Naive thymus-derived CD4-positive, alpha-beta T cell (primary cell): ENCODE measurements around the gene RNASEL. TPM values are rescaled to one million over a fixed set of nuclear protein-coding genes. Genes with fewer than 3 reads are reported as not detected.

Experiments
- ATAC-seq: fragments of 150-1000 bp; cut with Tn5 transposase; 2 replicates; pipeline ENCODE4 v1.10.0; 2021; ENCODE audit warnings: mild to moderate bottlenecking, moderate library complexity
- CTCF ChIA-PET: fragments of 350-600 bp; sonication (Branson Sonifier 250); formaldehyde crosslinking; loops from one replicate; lab custom pipeline; 2021; ENCODE audit warnings: antibody characterized with exemption; lab: Charles Lee
- POLR2A ChIA-PET: fragments of 350-600 bp; sonication (Branson Sonifier 250); formaldehyde crosslinking; loops from one replicate; lab custom pipeline; 2021; ENCODE audit warnings: antibody characterized with exemption, inconsistent platforms; lab: Charles Lee
- DNase-seq, 9 donors: peaks; one replicate each; pipeline versions ENCODE4 v3.0.0 to v3.0.0-alpha.2; 2020 to 2022; ENCODE audit warnings: mixed read lengths in 1 of 9
- H3K27ac ChIP-seq: one replicate; pipeline ENCODE4 v1.7.0; 2013; ENCODE audit warnings: mild to moderate bottlenecking, low read depth, low read length, moderate library complexity
- H3K27me3 ChIP-seq, 2 donors: one replicate each; pipeline ENCODE4 v1.7.0; 2013; ENCODE audit warnings: low read length in 2 of 2, mild to moderate bottlenecking in 2 of 2, moderate library complexity in 2 of 2; ENCODE audit not compliant: control insufficient read depth in 2 of 2, insufficient read depth in 2 of 2
- H3K36me3 ChIP-seq, 3 experiments: 1 replicate in 2 of 3; 2 replicates in 1 of 3; pipeline ENCODE4 v1.7.0; 2013; ENCODE audit warnings: low read length in 3 of 3, mild to moderate bottlenecking in 3 of 3, moderate library complexity in 1 of 3; ENCODE audit not compliant: insufficient read depth in 3 of 3, control insufficient read depth in 2 of 3
- H3K4me1 ChIP-seq, 2 donors: one replicate each; pipeline ENCODE4 v1.7.0; 2013; ENCODE audit warnings: low read length in 2 of 2, mild to moderate bottlenecking in 2 of 2, moderate library complexity in 1 of 2; ENCODE audit not compliant: control insufficient read depth in 2 of 2, insufficient read depth in 2 of 2
- H3K4me3 ChIP-seq: 2 replicates; pipeline ENCODE4 v1.7.0; 2013; ENCODE audit warnings: mild to moderate bottlenecking, low read length
- H3K9me3 ChIP-seq, 3 experiments: 1 replicate in 2 of 3; 2 replicates in 1 of 3; pipeline ENCODE4 v1.7.0; 2013; ENCODE audit warnings: low read length in 3 of 3; ENCODE audit not compliant: control insufficient read depth in 2 of 3
- H3K27ac Mint-ChIP-seq, 9 donors: one replicate each; pipeline ENCODE4 v1.8.0; 2020 to 2022; ENCODE audit warnings: mixed read lengths in 9 of 9, mild to moderate bottlenecking in 8 of 9, moderate library complexity in 5 of 9, inconsistent platforms in 2 of 9
- H3K27me3 Mint-ChIP-seq, 5 donors: one replicate each; pipeline ENCODE4 v1.8.0; 2021 to 2022; ENCODE audit warnings: mixed read lengths in 5 of 5, mild to moderate bottlenecking in 1 of 5
- H3K36me3 Mint-ChIP-seq, 5 donors: one replicate each; pipeline ENCODE4 v1.8.0; 2020 to 2022; ENCODE audit warnings: mixed read lengths in 5 of 5, mild to moderate bottlenecking in 3 of 5, inconsistent platforms in 1 of 5
- H3K4me1 Mint-ChIP-seq, 7 donors: one replicate each; pipeline ENCODE4 v1.8.0; 2020 to 2022; ENCODE audit warnings: mixed read lengths in 7 of 7, mild to moderate bottlenecking in 3 of 7, inconsistent platforms in 1 of 7
- H3K4me3 Mint-ChIP-seq, 10 donors: one replicate each; pipeline ENCODE4 v1.8.0; 2020 to 2022; ENCODE audit warnings: mild to moderate bottlenecking in 10 of 10, mixed read lengths in 10 of 10, moderate library complexity in 6 of 10, inconsistent platforms in 2 of 10
- H3K9me3 Mint-ChIP-seq, 11 donors: one replicate each; pipeline ENCODE4 v1.8.0; 2020 to 2022; ENCODE audit warnings: mixed read lengths in 11 of 11, mild to moderate bottlenecking in 4 of 11, inconsistent platforms in 1 of 11, moderate library complexity in 1 of 11
- intact Hi-C, 2 donors: fragments of 100-400 bp; cut with micrococcal nuclease; formaldehyde crosslinking; loops; one replicate each; pipeline ENCODE4 v1.15.1; 2023
- polyA plus RNA-seq, 2 donors: library from polyadenylated mRNA; unstranded; fragments of 300-500 nt; fragmentation: Illumina TruSeq; gene quantifications; one replicate each; pipeline ENCODE4 v1.2.3, GENCODE V29; 2021
- total RNA-seq, 6 experiments: library from RNA in 5 of 6; stranded (reverse) in 5 of 6; gene quantifications; 1 replicate in 5 of 6; 2 replicates in 1 of 6; pipeline ENCODE4 v1.2.3 and lab custom pipeline; 2021 to 2026

RNASEL gene, protein sequence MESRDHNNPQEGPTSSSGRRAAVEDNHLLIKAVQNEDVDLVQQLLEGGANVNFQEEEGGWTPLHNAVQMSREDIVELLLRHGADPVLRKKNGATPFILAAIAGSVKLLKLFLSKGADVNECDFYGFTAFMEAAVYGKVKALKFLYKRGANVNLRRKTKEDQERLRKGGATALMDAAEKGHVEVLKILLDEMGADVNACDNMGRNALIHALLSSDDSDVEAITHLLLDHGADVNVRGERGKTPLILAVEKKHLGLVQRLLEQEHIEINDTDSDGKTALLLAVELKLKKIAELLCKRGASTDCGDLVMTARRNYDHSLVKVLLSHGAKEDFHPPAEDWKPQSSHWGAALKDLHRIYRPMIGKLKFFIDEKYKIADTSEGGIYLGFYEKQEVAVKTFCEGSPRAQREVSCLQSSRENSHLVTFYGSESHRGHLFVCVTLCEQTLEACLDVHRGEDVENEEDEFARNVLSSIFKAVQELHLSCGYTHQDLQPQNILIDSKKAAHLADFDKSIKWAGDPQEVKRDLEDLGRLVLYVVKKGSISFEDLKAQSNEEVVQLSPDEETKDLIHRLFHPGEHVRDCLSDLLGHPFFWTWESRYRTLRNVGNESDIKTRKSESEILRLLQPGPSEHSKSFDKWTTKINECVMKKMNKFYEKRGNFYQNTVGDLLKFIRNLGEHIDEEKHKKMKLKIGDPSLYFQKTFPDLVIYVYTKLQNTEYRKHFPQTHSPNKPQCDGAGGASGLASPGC
- total RNA-seq (10 to 100 TPM in 3 of 5 experiments, 1 to 10 TPM in 2; 5.7 to 34.9 (median 12.1) TPM), polyA plus RNA-seq (10 to 100 TPM in 1 of 2 donors, 1 to 10 TPM in 1; 8.2 to 15.1 TPM), total RNA-seq (lab: John Stamatoyannopoulos, UW) (47.8 reads per million, percentile 70 among the genes with 10 or more reads in this experiment)

DNA sequence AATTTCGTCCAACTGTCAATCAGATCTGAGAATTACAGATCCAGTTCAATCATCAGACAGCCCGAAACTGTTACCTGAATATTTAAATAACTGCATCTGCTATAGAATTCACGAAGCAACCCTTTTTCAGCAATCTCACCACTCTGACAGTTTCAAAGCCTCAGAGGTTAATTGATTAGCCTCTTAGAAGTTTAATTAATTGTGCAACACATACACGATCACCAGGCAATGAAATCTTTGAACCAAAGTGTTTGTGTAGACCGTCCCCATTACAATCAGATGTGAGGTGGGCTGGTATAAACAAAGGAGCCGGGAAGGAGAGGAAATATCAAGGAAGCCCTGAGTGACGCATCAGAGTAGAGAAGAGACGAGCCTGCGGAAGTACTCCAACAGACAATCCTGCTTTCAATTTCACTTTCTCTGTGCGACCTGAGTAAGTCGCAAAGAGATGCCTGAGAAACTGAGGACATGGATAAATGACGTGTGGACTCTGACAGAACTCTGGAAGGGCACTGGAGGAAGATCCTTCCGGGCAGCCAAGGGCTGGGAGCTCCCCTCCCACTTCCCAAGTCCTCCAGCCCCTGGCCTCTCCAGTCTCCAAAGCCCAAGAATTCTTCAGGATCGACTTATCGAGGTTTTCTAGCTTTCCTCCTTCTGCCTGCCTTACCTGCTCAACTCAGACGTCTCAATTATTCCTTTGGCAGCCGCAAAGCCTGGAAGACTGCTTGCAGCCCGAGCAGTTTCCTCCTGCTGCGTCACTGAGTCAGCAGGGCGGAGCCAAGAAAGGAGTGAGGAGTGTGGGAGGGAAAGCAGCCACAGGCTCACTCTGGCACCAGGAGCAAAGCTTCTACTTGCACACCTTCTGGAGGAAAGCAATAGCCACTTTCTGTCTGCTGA lies at the start of gene RNASEL:
Gene RNASEL (minus strand): TSS at position 757 of the 897 bp plus-strand sequence. CDS start 2,450 bp downstream, outside the sequence.
- H3K4me1 Mint-ChIP-seq = peaks cover 32 to 60% (median 52%) of the 10 kb centered on the region in 7 donors
- intact Hi-C loops = loop anchor here (1.0 to 5.0 kb wide), 9 partner anchors 16 to 1566 kb away; partner anchors contain the start of genes DHX9 (in 2 of the 2), GLUL (in 2 of the 2), NPL (in 2 of the 2) and RGS16 (in 2 of the 2)
- POLR2A ChIA-PET = interaction anchor here (0.6 to 3.0 kb wide), 18 partner anchors 8 to 1429 kb away, joined by 3 to 32 read pairs (median 4); partner anchors contain the start of genes DHX9, NPL and RGS16
- peak within 1 kb of the TSS; percentile 93 to 99 (median 98) for H3K4me3 Mint-ChIP-seq
- peaks cover 10 to 30% (median 22%) of the 10 kb centered on the region in 5 donors for H3K36me3 Mint-ChIP-seq
- Histone ChIP-seq H3K9me3 (no peaks in the 10 kb centered on the region), H3K27me3 (no peaks in the 10 kb centered on the region), H3K4me3 (peak within 1 kb of the TSS; percentile 92), H3K4me1 (peaks cover 24 to 27% of the 10 kb centered on the region in 2 donors), H3K27ac (peak within 1 kb of the TSS; percentile 97), H3K36me3 (peaks cover 0 to 6% (median 0%) of the 10 kb centered on the region in 3 experiments)
- H3K9me3 Mint-ChIP-seq = peaks cover 0 to 2% (median 0%) of the 10 kb centered on the region in 11 donors
- CTCF ChIA-PET = interaction anchor here (0.5 to 3.8 kb wide), 7 partner anchors 9 to 504 kb away, joined by 3 to 43 read pairs (median 5); partner anchors contain the start of gene RGS16
- peaks cover 0 to 9% (median 0%) of the 10 kb centered on the region in 5 donors for H3K27me3 Mint-ChIP-seq
- ATAC-seq (peak; percentile 89), DNase-seq (peak; percentile 24 to 72 (median 65))
- H3K27ac Mint-ChIP-seq = peak within 1 kb of the TSS; percentile 97 to 100 (median 99)

DNA sequence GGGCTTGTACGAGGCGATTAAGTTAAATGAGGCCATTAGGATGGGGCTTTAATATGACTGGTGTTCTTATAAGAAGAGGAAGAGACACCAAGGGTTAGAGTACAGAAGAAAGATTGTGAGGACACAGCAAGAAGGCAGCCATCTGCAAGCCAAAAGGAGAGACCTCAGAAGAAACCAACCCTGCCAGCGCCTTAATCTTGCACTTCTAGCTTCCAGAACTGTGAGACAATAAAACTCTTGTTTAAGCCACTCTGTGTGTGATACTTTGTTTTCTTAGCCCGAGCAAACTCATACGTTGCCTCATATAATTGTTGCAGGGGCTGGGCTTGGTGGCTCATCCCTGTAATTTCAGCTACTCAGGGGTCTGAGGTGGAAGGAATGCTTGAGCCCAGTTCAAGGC lies 48.7 kb upstream of the RNASEL start:
- ATAC-seq (no peak), DNase-seq (no peak)
- Mint-ChIP-seq H3K27ac (no peak overlapping the region), H3K27me3 (peaks cover 0 to 30% (median 6%) of the 10 kb centered on the region in 5 donors), H3K4me3 (no peak overlapping the region), H3K36me3 (peaks cover 0 to under 1% (median 0%) of the 10 kb centered on the region in 5 donors), H3K9me3 (no peaks in the 10 kb centered on the region), H3K4me1 (peaks cover 3 to 11% (median 4%) of the 10 kb centered on the region in 7 donors)
- Histone ChIP-seq H3K4me1 (no peaks in the 10 kb centered on the region), H3K27ac (no peak overlapping the region), H3K9me3 (no peaks in the 10 kb centered on the region), H3K36me3 (no peaks in the 10 kb centered on the region), H3K27me3 (no peaks in the 10 kb centered on the region), H3K4me3 (no peak overlapping the region)
- intact Hi-C loops = no loop called here
- CTCF ChIA-PET = no interaction called here
- POLR2A ChIA-PET = no interaction called here

DNA sequence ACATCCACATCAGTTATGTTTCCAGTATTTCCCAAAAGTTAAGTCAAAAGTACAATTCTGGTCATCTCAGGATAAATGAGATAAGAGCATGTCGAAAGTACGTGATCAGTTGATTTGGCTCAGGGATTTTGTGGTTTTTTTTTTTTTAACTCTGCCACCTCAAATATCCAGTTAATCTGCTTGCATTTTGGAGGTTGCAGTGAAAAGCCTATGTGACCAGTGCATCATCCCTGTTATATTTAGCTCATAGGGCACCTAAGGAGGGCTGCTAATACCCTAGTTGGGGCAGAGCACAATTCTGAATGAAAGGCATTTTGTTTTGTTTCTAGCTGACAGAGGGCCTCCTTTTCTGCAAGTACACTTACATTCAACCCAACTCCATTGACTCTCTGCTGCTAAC lies 46.8 kb upstream of the RNASEL start:
- H3K4me3 Mint-ChIP-seq = no peak overlapping the region
- ATAC-seq = no peak
- Histone ChIP-seq H3K27me3 (no peaks in the 10 kb centered on the region), H3K4me1 (no peaks in the 10 kb centered on the region), H3K36me3 (no peaks in the 10 kb centered on the region), H3K4me3 (no peak overlapping the region), H3K9me3 (no peaks in the 10 kb centered on the region), H3K27ac (no peak overlapping the region)
- peaks cover 0 to 40% (median 6%) of the 10 kb centered on the region in 5 donors for H3K27me3 Mint-ChIP-seq
- H3K9me3 Mint-ChIP-seq = no peaks in the 10 kb centered on the region
- ChIA-PET CTCF (no interaction called here), POLR2A (interaction anchor here (0.6 kb wide), 1 partner anchor 322 kb away, joined by 3 read pairs; no protein-coding TSS in a partner anchor)
- H3K36me3 Mint-ChIP-seq = no peaks in the 10 kb centered on the region
- no peak overlapping the region for H3K27ac Mint-ChIP-seq
- H3K4me1 Mint-ChIP-seq = peaks cover 10 to 22% (median 17%) of the 10 kb centered on the region in 7 donors
- intact Hi-C loops = no loop called here
- no peak for DNase-seq

DNA sequence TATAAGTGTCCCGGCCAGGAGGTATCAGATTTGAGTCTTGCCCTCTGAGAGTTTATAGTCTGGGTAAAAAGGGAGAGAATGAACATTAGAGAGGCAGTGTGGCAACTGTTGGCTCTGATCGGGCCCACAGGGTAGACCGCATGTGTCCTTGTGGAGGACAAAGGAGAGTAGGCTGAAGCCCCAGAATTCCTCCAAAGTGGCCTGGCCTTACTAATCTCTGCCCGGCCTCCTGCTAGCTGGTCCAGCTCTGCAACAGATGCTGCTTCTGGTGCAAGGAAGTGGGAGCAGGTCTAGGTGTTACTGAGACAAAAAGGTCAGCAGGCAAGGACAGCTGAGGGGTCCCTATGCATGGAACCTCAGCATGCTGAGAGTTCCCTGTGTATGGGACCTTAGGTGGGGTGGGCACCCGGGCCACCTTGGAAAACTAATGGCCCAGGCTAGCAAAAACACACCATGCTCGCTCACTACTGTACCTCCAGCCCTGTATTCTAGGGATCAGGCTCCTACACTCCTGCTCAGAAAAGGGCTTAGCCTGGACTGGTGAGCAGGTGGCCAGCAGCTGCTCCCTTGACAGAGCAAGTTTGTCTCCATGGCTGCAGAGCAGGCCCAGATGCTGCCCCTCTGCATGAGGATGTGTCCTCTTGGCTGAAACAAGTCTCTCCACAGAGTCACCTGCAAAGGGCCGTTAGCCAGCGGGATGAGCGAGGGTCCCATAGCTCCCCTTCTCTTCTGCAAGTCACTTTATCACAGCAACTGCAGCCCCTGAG lies 45.4 kb upstream of the RNASEL start:
- Mint-ChIP-seq H3K36me3 (no peaks in the 10 kb centered on the region), H3K4me1 (peaks cover 24 to 36% (median 31%) of the 10 kb centered on the region in 7 donors), H3K9me3 (no peaks in the 10 kb centered on the region), H3K27ac (no peak overlapping the region), H3K27me3 (peaks cover 0 to 47% (median 6%) of the 10 kb centered on the region in 5 donors), H3K4me3 (no peak overlapping the region)
- Histone ChIP-seq H3K27ac (no peak overlapping the region), H3K9me3 (no peaks in the 10 kb centered on the region), H3K4me3 (no peak overlapping the region), H3K36me3 (no peaks in the 10 kb centered on the region), H3K27me3 (no peaks in the 10 kb centered on the region), H3K4me1 (peaks cover 8 to 10% of the 10 kb centered on the region in 2 donors)
- ChIA-PET POLR2A (no interaction called here), CTCF (no interaction called here)
- no peak for ATAC-seq
- intact Hi-C loops = no loop called here
- no peak for DNase-seq

DNA sequence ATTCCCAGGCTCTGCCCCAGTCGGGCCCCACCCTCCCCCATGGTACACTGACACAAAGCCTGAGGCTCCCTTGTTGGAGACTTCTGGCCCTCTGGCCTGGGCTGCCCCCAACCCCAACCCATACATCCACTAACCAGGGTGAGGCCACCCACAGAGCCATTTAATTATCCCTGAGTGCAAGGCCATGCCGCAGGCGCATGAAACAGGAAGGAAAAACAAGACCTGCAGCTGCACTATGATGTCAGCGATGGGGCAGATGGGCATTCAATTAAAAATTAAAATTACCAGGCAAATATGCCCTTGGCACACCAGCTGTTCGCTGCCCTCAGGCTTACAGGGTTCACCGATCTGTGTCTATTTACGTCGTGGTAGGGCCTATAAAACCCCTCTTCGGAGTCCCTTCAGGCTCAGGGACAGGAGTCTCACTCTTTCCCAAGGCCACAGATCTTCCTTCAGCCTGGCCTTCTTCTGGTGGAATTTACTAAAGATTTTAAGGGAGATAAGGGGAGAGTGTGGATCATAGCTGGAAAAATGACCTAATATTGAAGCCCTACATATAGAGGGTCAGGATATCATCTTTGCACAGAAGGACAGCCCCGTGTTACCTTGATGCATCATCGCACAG lies 44.7 kb upstream of the RNASEL start:
- Mint-ChIP-seq H3K9me3 (no peaks in the 10 kb centered on the region), H3K4me3 (no peak overlapping the region), H3K27ac (peak overlapping the region in 1 of 9 donors; percentile 57), H3K27me3 (peaks cover 0 to 49% (median 6%) of the 10 kb centered on the region in 5 donors), H3K4me1 (peaks cover 30 to 42% (median 37%) of the 10 kb centered on the region in 7 donors), H3K36me3 (no peaks in the 10 kb centered on the region)
- no peak overlapping the region for H3K4me3 ChIP-seq
- no peaks in the 10 kb centered on the region for H3K27me3 ChIP-seq
- no peaks in the 10 kb centered on the region for H3K36me3 ChIP-seq
- H3K9me3 ChIP-seq = no peaks in the 10 kb centered on the region
- ChIA-PET POLR2A (no interaction called here), CTCF (no interaction called here)
- DNase-seq (no peak), ATAC-seq (no peak)
- peaks cover 13% of the 10 kb centered on the region in 2 donors for H3K4me1 ChIP-seq
- intact Hi-C loops = no loop called here
- H3K27ac ChIP-seq = no peak overlapping the region
